SK-N-MC (cell line): ENCODE data around the gene ATP9B.

ENCODE experiments used
- EZH2 ChIP-seq: fragments of 200-600 bp; sonication (generic); IDR thresholded peaks from one replicate; pipeline ENCODE4 v1.6.1; 2017; ENCODE audit warnings: antibody characterized with exemption
- FOXP2 ChIP-seq: optimal IDR thresholded peaks from 2 replicates; pipeline ENCODE3; 2011; ENCODE audit warnings: mild to moderate bottlenecking, moderate library complexity; ENCODE audit not compliant: insufficient read depth; ENCODE audit errors: extremely low read length, control extremely low read depth
- POLR2AphosphoS5 ChIP-seq: IDR thresholded peaks from 2 replicates; pipeline ENCODE4 v1.6.1; 2012; ENCODE audit warnings: mild to moderate bottlenecking, low read depth, low read length, borderline replicate concordance

DNA sequence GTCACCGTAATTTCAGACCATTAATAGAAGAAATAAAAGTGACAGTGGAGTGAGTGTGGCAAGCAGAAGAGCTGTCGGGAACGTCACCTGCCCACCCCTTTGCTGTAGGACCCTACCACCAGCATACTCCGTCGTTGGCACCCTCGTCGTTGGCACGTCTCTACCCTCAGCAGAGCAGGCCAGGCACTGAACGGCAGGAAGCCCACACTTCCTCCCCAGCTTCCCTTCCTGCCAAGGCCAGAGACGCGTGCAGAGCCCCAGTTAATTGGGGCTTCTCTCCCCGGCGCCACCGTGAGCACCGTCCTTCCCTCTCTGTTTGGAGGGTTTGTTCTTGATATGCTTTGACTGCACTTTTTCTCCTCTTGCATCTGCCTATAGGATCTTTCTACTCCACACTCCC, 299.5 kb downstream of the ATP9B start:
- TF ChIP-seq POLR2AphosphoS5 = no peak
- no peak for TF ChIP-seq EZH2
- no peak for TF ChIP-seq FOXP2
